IPS-11a (cell line): ENCODE results near the gene DHCR24.
"Not testable (repeated sequence)": the region's sequence is repeated elsewhere in the genome, so short reads cannot be mapped to it uniquely, and the experiment has no call there.

Experiments used
- H3K4me3 ChIP-seq: one replicate; pipeline ENCODE4 v1.5.1; 2013; ENCODE audit warnings: low read depth, low read length, control low read depth

The DHCR24 gene

GRCh38 chr1:54888080-54888733 lies 1.2 kb upstream of the DHCR24 start:
- H3K4me3 ChIP-seq, result peak overlapping the region; percentile 94

DNA sequence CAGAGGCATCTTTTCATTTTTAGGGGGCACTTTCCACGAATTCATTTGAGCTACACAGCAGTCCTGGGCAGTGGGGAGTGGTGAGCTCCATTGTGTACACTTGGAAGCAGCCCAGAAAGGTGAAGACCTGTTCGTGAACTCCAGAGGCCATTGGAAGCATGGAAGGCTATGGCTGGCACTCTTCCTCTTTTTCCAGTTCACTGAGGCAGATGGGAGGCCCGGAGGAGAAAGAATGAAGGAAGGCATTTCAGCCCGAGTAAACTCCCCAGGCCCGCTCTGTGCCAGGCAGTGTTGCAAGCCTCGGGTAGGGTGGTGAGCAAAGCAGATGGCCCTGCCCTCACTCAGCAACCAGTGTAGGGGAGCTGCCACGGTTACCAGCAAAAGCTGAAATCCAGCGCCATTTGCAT lies 673 bp upstream of the DHCR24 start:
- peak overlapping the region; percentile 94 for H3K4me3 ChIP-seq

GRCh38 chr1:54885807-54886723 lies 930 bp downstream of the DHCR24 start:
- peak overlapping the region; percentile 94 for H3K4me3 ChIP-seq

DNA sequence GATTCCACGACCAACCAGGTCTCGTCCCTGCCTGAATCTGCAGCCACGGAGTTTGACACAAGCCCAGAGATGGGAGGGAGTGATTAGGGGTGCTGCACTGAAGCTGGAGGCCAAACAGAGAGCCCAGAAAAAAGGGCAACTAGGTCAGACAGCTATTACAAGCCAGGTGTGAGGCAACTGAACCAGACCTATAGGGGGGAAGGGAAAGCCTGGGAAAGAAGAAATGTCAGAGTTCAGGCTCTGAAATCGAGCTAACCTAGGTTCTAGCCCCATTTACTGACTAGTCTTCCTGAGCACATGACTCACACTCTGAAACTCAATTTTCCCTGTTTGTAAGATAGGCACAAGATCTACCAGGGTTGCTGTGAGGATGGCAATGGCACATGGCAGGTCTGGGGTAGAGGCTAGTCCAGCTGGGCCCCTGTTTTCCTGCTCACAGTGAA lies 1.7 kb downstream of the DHCR24 start:
- H3K4me3 ChIP-seq, result peak overlapping the region; percentile 13

- H3K4me3 ChIP-seq, result no peak overlapping the region
These were observed 2.2 kb downstream of the DHCR24 start for GRCh38 chr1:54884768-54885167.

DNA sequence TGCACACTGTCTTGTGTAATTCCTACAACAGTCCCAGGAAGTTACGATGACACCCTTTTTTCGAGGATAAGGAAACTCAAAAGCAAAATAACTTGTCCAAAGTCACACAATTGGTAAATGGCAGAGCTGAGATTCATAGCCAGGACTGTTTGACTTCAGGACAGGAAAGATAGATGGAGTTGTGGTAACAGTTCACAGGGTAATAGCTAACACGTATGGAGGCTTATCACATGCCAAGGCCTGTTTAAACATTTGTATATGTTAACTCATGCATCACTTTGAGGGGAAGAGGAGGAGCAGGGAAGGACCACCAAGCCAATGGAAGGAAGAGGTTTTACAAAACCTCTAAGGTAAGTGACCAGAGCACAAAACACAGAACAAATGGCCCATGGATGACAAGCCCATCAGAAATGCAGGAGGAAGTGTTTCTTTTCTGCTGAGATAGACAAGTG lies 2.8 kb downstream of the DHCR24 start:
- no peak overlapping the region for H3K4me3 ChIP-seq

DNA sequence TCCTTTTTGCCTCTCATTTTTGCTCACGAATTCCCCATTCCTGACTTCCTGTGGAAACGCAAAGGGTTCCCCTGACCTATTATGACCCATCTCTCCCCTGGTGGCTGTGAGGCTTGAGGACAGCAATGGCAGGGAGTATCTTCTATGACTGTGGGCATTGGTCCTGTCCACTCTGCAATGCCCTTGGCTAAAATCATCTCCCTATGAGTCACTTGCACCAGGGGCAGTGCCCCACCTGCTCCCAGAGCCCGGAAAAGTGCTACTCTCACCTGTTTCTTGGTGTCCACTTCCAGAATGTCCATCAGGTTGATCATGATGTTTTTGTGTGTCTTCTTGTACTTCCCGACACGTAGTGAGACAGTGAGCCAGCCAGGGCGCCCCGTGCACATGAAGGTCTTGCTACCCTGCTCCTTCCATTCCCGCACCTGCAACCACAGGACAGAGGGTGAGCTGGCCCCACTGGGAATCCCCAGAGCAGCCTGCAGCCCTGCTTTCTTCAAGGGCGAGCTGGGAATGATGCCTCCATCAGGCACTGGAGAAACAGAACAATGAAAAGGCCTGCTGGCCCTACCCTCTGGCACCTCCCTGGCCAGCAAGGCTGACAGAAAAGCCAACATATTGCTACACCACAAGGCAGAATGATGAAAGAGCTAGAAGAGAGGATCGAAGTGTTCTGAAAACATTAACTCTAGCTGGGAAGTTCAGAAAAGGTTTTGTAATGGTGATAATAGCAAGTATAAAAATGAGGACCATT lies 3.5 kb downstream of the DHCR24 start:
- no peak overlapping the region for H3K4me3 ChIP-seq

- no peak overlapping the region for H3K4me3 ChIP-seq
These were observed 4.5 kb downstream of the DHCR24 start for GRCh38 chr1:54882519-54882918.

GRCh38 chr1:54881604-54882003 lies 5.4 kb downstream of the DHCR24 start:
- not testable (repeated sequence) for H3K4me3 ChIP-seq

- H3K4me3 ChIP-seq, result no peak overlapping the region
These were observed 7.1 kb downstream of the DHCR24 start for GRCh38 chr1:54879872-54880271.

GRCh38 chr1:54876814-54877213 lies 10.2 kb downstream of the DHCR24 start:
- H3K4me3 ChIP-seq, result no peak overlapping the region

GRCh38 chr1:54875000-54875399 lies 12.0 kb downstream of the DHCR24 start:
- H3K4me3 ChIP-seq, result no peak overlapping the region

DNA sequence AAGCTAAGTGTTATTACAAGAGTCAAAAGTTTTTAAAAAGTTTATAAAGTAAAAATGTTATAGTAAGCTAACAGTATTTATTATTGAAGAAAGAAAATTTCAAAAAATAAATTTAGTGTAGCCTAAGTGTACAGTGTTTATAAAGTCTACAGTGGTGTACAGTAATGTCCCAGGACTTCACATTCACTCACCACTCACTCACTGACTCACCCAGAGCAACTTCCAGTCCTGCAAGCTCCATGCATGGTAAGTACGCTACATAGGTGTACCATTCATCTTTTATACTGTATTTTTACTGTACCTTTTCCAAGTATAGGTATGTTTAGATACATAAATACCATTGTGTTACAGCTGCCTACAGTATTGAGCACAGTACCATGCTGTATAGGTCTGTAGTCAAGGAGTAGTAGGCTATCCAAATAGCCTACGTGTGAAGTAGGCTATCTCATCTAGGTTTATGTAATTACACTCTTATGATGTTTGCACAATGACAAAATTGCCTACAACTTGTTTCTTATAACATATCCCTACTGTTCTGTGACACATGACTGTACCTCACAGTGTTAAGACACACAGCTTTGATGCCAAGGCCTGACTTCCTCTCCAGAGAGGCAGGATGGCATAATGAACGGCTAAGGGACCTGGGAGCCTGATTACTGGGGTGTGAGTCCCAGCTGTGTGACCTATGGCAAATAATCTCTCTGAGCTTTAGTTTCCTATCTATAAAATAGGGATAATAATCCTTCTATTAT lies 12.7 kb downstream of the DHCR24 start:
- no peak overlapping the region for H3K4me3 ChIP-seq

- no peak overlapping the region for H3K4me3 ChIP-seq
These were observed 15.0 kb downstream of the DHCR24 start for GRCh38 chr1:54872036-54872331.

DNA sequence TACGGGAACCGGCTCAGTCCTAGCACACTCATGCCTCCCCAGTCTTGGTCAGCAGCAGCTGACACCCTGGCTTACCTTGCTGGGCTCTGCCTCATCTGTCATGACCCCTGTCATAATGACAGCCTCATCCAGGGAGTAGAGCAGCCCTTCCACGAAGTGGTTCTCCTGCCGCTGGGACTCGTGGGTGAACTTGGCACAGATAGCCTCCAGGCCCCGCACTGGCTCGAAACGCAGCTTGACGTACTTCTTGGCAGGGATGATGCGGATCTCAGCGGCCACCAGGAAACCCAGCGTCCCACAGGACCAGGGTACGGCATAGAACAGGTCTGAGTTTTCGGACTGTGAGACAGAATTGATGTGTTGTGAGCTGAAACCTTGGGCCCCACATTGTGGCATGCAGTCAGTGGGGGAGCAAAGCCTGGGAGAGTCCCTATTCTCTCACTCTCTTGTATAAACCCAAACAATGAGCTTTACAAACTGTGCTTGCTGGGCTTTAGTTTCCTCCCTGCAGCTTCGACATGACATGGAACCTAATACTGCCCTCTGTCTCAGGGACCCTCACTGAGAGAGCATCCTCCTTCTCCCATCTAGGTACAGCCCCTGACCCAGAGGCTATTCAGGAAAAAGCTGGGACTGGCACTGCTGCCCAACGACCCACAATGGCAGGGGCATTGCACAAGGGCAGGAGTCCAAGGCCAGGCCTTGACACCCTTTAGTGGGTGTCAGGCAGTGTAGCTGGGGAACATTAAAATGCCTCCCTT lies 15.5 kb downstream of the DHCR24 start:
- H3K4me3 ChIP-seq, result no peak overlapping the region

- H3K4me3 ChIP-seq, result no peak overlapping the region
These were observed 16.1 kb downstream of the DHCR24 start for GRCh38 chr1:54870869-54871268.

DNA sequence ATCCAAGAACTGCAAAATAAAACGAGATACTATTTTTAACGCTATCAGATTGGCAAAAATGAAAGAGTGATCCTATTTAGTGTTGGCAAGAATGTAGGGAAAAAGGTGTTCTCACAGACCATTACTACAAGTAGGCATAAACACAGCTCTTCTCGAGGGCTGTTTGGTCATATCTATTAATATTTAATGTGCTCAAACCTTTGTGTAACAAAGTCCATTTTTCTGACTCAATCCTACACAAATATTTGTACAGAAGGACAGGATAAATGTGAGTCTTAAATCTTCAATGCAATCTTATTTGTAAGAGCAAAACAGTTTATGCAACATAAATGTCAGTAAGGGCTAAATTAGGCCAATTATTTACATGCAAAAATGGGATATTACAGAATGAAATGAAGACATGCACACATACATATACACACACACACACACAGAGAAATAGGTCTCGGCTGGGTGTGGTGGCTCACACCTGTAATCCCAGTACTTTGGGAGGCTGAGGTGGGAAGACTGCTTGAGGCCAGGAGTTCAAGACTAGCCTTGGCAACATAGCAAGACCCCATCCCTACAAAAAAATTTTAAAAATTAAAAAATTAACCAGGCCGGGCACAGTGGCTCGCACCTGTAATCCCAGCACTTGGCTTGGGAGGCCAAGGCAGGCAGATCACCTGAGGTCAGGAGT lies 17.7 kb downstream of the DHCR24 start:
- no peak overlapping the region for H3K4me3 ChIP-seq

DNA sequence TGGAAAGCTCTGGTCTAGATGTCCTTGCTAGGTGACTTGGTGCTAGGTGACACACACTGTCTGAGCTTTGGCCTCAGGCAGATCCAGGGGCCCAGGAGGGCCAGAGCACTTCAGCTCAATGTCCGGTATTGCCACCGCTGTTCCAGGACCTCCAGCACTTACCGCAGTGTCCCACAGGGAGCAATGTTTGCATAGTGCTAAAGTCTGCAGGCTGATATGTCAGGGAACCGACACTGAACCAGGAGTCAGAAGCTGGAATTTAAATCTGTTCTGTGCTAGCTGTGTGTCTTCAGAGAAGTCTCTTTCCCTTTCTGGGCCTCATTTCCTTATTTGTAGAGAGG lies 19.3 kb downstream of the DHCR24 start:
- no peak overlapping the region for H3K4me3 ChIP-seq

DNA sequence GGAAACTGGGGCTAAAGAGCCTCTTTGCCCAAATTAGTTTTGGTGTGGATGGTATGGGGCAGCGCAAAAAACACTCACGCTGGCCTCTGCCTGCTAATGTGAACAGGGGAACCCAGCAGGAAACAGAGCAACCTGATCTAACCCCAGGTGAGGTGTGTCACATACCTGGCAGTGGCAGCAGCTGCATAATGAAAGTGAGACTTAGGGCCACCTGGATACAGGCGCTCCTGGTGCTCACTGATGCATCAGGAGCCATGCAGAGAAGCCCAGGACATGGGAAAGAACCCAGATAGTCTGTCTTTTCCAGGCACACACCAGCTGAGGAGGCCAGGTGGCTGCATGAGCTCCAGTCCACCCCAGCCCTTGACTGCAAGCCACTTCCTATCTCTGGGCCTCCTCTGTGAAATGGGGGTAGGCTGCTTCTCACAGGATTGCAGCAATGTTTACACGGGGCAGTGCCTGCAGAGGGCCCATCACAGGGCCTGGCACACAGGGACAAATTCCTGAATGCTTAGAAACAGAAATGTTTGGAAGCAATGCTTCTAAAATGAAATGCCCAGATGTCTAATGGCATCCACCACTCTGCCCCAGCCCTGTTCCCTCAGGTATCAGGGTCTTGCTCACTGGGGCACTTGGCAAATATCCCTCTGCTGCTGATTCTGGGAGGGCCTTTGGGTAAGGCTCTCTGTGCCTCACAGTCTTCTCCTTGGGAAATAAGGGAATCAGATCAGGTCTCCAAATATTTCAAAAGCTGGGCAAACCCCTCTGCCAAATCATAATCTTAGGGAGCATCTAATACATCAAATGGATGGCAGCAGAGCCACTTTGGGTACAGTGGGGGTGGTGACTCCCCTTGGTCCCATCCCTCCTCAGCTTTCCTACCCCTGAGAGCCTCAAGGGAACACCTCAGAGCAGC lies 19.9 kb downstream of the DHCR24 start:
- no peak overlapping the region for H3K4me3 ChIP-seq
